Activated B cell treated with CpG ODN at 0.5 μM for 24 hours (primary cell): Measurements from ENCODE around the gene TBC1D2B. TPM values are rescaled to one million over a fixed set of nuclear protein-coding genes. Genes with fewer than 3 reads are reported as not detected.
"Not testable (repeated sequence)": the region's sequence is repeated elsewhere in the genome, so short reads cannot be mapped to it uniquely, and the experiment has no call there.

Source experiments
- ATAC-seq: fragments of 200-7000 bp; cut with Tn5 transposase; one replicate; pipeline ENCODE4 v1.10.0; 2021; ENCODE audit warnings: low read depth, mild to moderate bottlenecking, moderate library complexity
- CTCF ChIA-PET: fragments of 350-600 bp; sonication (Branson Sonifier 250); formaldehyde crosslinking; loops from one replicate; lab custom pipeline; 2021; ENCODE audit warnings: antibody characterized with exemption; lab: Charles Lee
- POLR2A ChIA-PET: fragments of 350-600 bp; sonication (Branson Sonifier 250); formaldehyde crosslinking; loops from one replicate; lab custom pipeline; 2021; ENCODE audit warnings: antibody characterized with exemption; lab: Charles Lee
- DNase-seq: peaks from one replicate; pipeline ENCODE4 v3.0.0; 2022
- H3K27ac Mint-ChIP-seq: one replicate; pipeline ENCODE4 v1.8.0; 2020; ENCODE audit warnings: mixed read lengths
- H3K27me3 Mint-ChIP-seq: one replicate; pipeline ENCODE4 v1.8.0; 2021; ENCODE audit warnings: mixed read lengths
- H3K36me3 Mint-ChIP-seq: one replicate; pipeline ENCODE4 v1.8.0; 2021; ENCODE audit warnings: low read depth, mixed read lengths
- H3K4me1 Mint-ChIP-seq: one replicate; pipeline ENCODE4 v1.8.0; 2021; ENCODE audit warnings: mixed read lengths
- H3K4me3 Mint-ChIP-seq: one replicate; pipeline ENCODE4 v1.8.0; 2020; ENCODE audit warnings: mild to moderate bottlenecking, mixed read lengths
- H3K9me3 Mint-ChIP-seq: one replicate; pipeline ENCODE4 v1.8.0; 2020; ENCODE audit warnings: mixed read lengths
- intact Hi-C: fragments of 100-400 bp; cut with micrococcal nuclease; formaldehyde crosslinking; loops from one replicate; pipeline ENCODE4 v1.15.1; 2024
- total RNA-seq: library from RNA; stranded (reverse); gene quantifications from 2 replicates; pipeline ENCODE4 v1.2.3, GENCODE V29; 2022
- TF ChIP-seq, protein P1 (sequence below): fragments of 200-600 bp; IDR thresholded peaks from one replicate; pipeline ENCODE4 v1.8.0; 2022; ENCODE audit warnings: antibody characterized with exemption, mild to moderate bottlenecking

TBC1D2B gene
- total RNA-seq, 1 donor from 2014 or later: 13.7 TPM

DNA sequence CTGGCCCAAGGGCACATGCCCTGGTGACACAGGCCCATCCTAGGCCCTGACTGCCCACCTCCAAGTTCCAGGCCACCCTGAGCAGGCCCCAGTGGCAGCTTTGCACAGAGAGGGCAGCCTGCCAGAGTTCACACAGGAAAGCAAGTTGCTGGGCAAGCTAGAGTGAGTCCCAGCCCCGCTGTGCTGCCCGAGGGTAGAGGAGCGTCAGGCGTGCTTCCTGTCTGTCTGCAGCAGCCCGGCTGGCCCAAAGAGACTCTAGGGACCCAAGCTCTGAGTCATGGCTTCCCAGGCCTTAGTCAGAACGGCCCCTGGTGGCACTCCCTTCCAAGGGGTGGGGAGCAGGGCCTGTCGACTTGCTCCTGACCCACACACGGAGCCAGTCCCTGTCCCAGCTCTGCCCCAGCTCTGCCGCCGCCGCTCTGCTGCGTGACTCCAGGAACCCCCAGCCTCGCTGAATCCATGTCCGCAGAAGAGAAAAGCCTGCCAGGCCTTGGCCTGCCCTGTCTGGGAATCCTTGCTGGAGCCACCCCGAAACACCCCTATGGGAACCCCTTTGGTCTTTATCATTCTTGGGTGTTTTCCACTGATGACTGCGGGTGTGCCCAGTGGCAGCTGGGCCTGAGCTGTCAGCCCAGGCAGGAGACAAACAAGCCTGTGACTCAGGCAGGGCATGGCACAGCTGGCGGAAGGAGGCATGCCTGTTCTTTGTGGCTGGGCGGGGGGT, 83.4 kb downstream of the TBC1D2B start:
- ChIA-PET POLR2A (interaction anchor here (0.6 to 1.4 kb wide), 6 partner anchors 25 to 443 kb away, joined by 3 to 6 read pairs (median 4); partner anchors contain the start of gene CIB2), CTCF (interaction anchor here (0.9 to 2.5 kb wide), 5 partner anchors 26 to 201 kb away, joined by 3 to 14 read pairs (median 3); no protein-coding TSS in a partner anchor)
- peak overlapping the region; percentile 88 for H3K27ac Mint-ChIP-seq
- H3K36me3 Mint-ChIP-seq: peaks cover 13% of the 10 kb centered on the region
- H3K4me1 Mint-ChIP-seq: peaks cover 45% of the 10 kb centered on the region
- ATAC-seq: peak; percentile 91
- intact Hi-C loops: loop anchor here (1.0 to 10.0 kb wide), 5 partner anchors 28 to 443 kb away; partner anchors contain the start of gene IREB2
- H3K27me3 Mint-ChIP-seq, H3K9me3 Mint-ChIP-seq: not testable (repeated sequence)
- DNase-seq: peak; percentile 74
- peak overlapping the region; percentile 71 for H3K4me3 Mint-ChIP-seq

DNA sequence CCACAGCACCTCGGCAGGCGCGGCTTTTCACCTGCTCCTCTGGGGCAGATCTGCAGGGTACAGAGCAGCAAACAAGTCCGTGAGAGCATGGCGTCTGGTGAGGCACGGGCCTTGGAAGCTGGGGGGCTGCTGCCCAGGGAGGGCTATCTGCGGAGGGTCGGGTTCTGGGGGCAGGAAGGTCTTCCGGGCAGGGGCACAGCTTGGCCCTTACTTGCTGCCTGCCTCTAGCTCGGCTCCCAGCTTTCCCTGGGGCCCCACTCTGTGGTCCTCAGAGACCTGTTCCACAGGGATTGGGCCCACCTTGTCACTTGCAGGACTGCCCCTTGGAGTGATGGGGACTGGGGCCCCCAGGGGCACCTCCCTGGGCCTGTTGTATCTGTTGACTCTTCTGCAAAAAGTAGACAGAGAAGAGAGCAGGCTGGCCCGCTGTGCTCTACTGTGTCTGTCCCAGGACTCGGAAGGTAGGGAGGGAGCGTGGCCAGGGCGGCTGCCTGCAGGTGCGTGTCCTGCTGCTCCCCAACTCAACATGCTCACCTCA, 84.1 kb downstream of the TBC1D2B start:
- intact Hi-C loops: loop anchor here (5.0 to 10.0 kb wide), 3 partner anchors 74 to 444 kb away; partner anchors contain the start of gene IREB2
- TF ChIP-seq, protein P1, sequence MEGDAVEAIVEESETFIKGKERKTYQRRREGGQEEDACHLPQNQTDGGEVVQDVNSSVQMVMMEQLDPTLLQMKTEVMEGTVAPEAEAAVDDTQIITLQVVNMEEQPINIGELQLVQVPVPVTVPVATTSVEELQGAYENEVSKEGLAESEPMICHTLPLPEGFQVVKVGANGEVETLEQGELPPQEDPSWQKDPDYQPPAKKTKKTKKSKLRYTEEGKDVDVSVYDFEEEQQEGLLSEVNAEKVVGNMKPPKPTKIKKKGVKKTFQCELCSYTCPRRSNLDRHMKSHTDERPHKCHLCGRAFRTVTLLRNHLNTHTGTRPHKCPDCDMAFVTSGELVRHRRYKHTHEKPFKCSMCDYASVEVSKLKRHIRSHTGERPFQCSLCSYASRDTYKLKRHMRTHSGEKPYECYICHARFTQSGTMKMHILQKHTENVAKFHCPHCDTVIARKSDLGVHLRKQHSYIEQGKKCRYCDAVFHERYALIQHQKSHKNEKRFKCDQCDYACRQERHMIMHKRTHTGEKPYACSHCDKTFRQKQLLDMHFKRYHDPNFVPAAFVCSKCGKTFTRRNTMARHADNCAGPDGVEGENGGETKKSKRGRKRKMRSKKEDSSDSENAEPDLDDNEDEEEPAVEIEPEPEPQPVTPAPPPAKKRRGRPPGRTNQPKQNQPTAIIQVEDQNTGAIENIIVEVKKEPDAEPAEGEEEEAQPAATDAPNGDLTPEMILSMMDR: no peak
- no peaks in the 10 kb centered on the region for H3K9me3 Mint-ChIP-seq
- peaks cover 9% of the 10 kb centered on the region for H3K36me3 Mint-ChIP-seq
- peaks cover 48% of the 10 kb centered on the region for H3K4me1 Mint-ChIP-seq
- H3K27ac Mint-ChIP-seq: peak overlapping the region; percentile 88
- POLR2A ChIA-PET: interaction anchor here (1.1 to 1.4 kb wide), 3 partner anchors 26 to 95 kb away, joined by 4 to 6 read pairs (median 4); no protein-coding TSS in a partner anchor
- ATAC-seq: peak; percentile 3
- no peaks in the 10 kb centered on the region for H3K27me3 Mint-ChIP-seq
- peak overlapping the region; percentile 71 for H3K4me3 Mint-ChIP-seq
- no peak for DNase-seq
- CTCF ChIA-PET: interaction anchor here (0.9 to 2.5 kb wide), 4 partner anchors 25 to 115 kb away, joined by 3 to 14 read pairs (median 3); no protein-coding TSS in a partner anchor

DNA sequence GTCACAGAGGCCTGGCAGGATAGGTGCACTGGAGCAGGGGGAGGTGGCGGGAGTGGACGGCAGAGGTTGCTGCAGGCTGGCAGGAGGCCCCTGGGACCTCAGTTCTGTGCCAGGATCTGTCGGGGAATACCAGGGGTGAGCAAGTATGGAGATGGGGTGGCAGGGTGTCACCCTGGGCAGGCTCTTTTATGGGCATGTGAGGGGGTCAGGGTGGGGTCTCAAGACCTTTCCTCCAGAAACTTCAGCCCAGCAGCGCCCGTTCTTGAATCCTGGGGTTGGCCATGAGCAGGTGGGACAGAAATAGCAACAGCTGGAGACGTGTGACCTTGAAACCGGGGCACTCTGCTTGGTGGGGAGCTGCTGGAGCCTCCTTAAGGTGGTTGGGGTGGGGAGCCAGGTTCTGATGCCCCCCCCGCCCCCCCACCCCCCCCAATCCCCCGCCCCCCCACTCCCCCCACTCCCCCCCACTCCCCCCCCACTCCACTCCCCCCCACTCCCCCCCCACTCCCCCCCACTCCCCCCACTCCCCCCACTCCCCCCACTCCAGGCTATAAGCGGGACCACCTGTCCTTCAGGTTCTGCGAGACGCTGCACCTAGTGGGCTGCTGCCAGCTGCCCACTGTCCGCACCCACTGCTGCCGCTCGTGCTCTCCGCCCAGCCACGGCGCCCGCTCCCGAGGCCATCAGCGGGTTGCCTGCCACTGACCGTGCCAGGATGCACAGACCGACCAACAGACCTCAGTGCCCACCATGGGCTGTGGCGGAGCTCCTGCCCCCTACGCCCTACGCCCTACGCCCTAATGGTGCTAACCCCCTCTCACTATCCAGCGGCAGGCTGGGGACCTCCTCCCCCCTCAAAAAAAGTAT, 84.9 kb downstream of the TBC1D2B start:
- ATAC-seq: no peak
- H3K4me1 Mint-ChIP-seq: peaks cover 48% of the 10 kb centered on the region
- H3K9me3 Mint-ChIP-seq: no peaks in the 10 kb centered on the region
- TF ChIP-seq, protein P1: no peak
- H3K36me3 Mint-ChIP-seq: peaks cover 5% of the 10 kb centered on the region
- H3K27ac Mint-ChIP-seq: peak overlapping the region; percentile 66
- H3K27me3 Mint-ChIP-seq: no peaks in the 10 kb centered on the region
- H3K4me3 Mint-ChIP-seq: no peak overlapping the region
- ChIA-PET POLR2A (no interaction called here), CTCF (interaction anchor here (2.5 kb wide), 1 partner anchor 116 kb away, joined by 14 read pairs; no protein-coding TSS in a partner anchor)
- no peak for DNase-seq
- intact Hi-C loops: loop anchor here (5.0 to 10.0 kb wide), 3 partner anchors 75 to 445 kb away; partner anchors contain the start of gene IREB2

DNA sequence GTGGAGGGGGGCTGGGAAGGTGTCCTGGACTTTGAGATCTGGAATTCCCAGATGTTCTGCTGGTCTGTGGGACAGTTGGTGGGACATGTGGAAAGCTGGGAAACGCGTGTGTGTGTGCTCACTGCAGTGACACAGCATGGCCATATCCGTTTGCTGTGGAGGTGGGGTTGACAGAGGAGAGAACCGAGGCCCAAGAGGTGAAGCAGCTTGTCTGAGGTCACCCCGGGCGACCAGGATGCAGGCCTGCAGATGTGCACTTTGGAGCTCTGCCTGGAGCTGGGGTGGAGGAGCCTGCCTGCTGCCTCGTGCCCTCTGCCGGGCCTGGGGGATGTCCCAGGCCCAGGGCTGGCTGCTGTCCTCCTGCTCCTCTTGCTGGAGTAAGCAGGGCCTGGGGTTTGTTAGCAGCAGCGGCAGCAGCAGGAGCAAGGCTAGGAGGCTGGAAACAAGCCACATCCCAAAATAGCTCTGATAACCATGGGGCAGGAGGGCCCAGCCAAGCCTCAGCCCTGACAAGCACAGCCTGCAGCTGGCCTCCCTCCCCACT, 85.8 kb downstream of the TBC1D2B start:
- H3K27me3 Mint-ChIP-seq, CTCF ChIA-PET, ATAC-seq, H3K4me3 Mint-ChIP-seq, DNase-seq, H3K9me3 Mint-ChIP-seq, POLR2A ChIA-PET, H3K36me3 Mint-ChIP-seq: not testable (repeated sequence)
- Mint-ChIP-seq H3K27ac (peak overlapping the region; percentile 50), H3K4me1 (peaks cover 48% of the 10 kb centered on the region)
- intact Hi-C loops: loop anchor here (5.0 to 10.0 kb wide), 3 partner anchors 76 to 446 kb away; partner anchors contain the start of gene IREB2

DNA sequence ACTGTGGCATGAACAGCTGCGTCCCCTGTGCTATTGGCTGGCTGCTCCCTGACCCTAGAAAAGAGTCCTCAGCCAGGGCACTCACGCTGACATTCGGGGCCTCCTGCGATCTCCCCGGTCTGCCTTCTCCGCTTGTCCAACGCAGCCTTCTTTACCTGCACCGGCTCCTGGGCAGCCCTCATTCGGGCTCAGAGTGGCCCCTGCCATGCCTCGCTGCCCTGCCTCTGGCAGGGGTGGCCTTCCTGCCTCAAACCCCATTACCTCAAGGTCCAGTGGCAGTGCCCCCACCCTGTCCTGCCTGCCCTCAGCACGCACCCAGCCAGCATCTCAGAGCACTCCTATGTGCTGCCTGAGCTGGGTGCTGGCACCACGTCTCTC, 86.5 kb downstream of the TBC1D2B start:
- intact Hi-C loops: loop anchor here (5.0 to 10.0 kb wide), 3 partner anchors 76 to 446 kb away; partner anchors contain the start of gene IREB2

More for the DNA sequence above, 86.5 kb downstream of the TBC1D2B start:
- ChIA-PET CTCF (interaction anchor here (0.8 kb wide), 1 partner anchor 117 kb away, joined by 3 read pairs; no protein-coding TSS in a partner anchor), POLR2A (no interaction called here)
- H3K4me3 Mint-ChIP-seq: no peak overlapping the region
- no peaks in the 10 kb centered on the region for H3K9me3 Mint-ChIP-seq
- H3K27ac Mint-ChIP-seq: no peak overlapping the region
- DNase-seq: no peak
- ATAC-seq: no peak
- no peaks in the 10 kb centered on the region for H3K36me3 Mint-ChIP-seq
- peaks cover 48% of the 10 kb centered on the region for H3K4me1 Mint-ChIP-seq
- H3K27me3 Mint-ChIP-seq: no peaks in the 10 kb centered on the region
- TF ChIP-seq, protein P1: no peak
